Measurements from ENCODE around the gene KIF7.

KIF7 gene

GRCh38 chr15:89647191-89647851, 7.9 kb downstream of the KIF7 start:
- 59 to 60% methylated on average over 18 to 25 of the region's 25 CpGs for WGBS, 2 experiments (ENCODE audit: insufficient coverage in 2 of 2)
- H3K4me3 ChIP-seq (ENCODE audit: extremely low read depth, insufficient read depth, low read length, poor library complexity, severe bottlenecking): no peak overlapping the region
- H3K36me3 ChIP-seq (ENCODE audit: control insufficient read depth, insufficient read depth, low read length): peaks cover 64% of the 10 kb centered on the region
- H3K4me1 ChIP-seq (ENCODE audit: control insufficient read depth, insufficient read depth, low read length, poor library complexity, severe bottlenecking): no peaks in the 10 kb centered on the region
- H3K27ac ChIP-seq (ENCODE audit: low read depth, low read length, severe bottlenecking): no peak overlapping the region
- no peaks in the 10 kb centered on the region for H3K9me3 ChIP-seq (ENCODE audit: control insufficient read depth, low read length)

- WGBS, 2 experiments (ENCODE audit: insufficient coverage in 2 of 2): 91 to 93% methylated on average over 15 to 22 of the region's 22 CpGs
- H3K9me3 ChIP-seq (ENCODE audit: control insufficient read depth, low read length): no peaks in the 10 kb centered on the region
- no peak overlapping the region for H3K27ac ChIP-seq (ENCODE audit: low read depth, low read length, severe bottlenecking)
- no peaks in the 10 kb centered on the region for H3K4me1 ChIP-seq (ENCODE audit: control insufficient read depth, insufficient read depth, low read length, poor library complexity, severe bottlenecking)
- H3K36me3 ChIP-seq (ENCODE audit: control insufficient read depth, insufficient read depth, low read length): peaks cover 64% of the 10 kb centered on the region
- no peak overlapping the region for H3K4me3 ChIP-seq (ENCODE audit: extremely low read depth, insufficient read depth, low read length, poor library complexity, severe bottlenecking)
These were observed 8.7 kb downstream of the KIF7 start for GRCh38 chr15:89646416-89647141.

GRCh38 chr15:89645680-89646079, 9.6 kb downstream of the KIF7 start:
- no peaks in the 10 kb centered on the region for H3K9me3 ChIP-seq (ENCODE audit: control insufficient read depth, low read length)
- no peaks in the 10 kb centered on the region for H3K4me1 ChIP-seq (ENCODE audit: control insufficient read depth, insufficient read depth, low read length, poor library complexity, severe bottlenecking)
- no peak overlapping the region for H3K4me3 ChIP-seq (ENCODE audit: extremely low read depth, insufficient read depth, low read length, poor library complexity, severe bottlenecking)
- H3K27ac ChIP-seq (ENCODE audit: low read depth, low read length, severe bottlenecking): no peak overlapping the region
- WGBS, 2 experiments (ENCODE audit: insufficient coverage in 2 of 2): 90 to 100% methylated on average over 6 to 8 of the region's 8 CpGs
- H3K36me3 ChIP-seq (ENCODE audit: control insufficient read depth, insufficient read depth, low read length): peaks cover 70% of the 10 kb centered on the region

- Histone ChIP-seq H3K27ac (ENCODE audit: low read depth, low read length, severe bottlenecking) (no peak overlapping the region), H3K36me3 (ENCODE audit: control insufficient read depth, insufficient read depth, low read length) (peaks cover 55% of the 10 kb centered on the region), H3K4me3 (ENCODE audit: extremely low read depth, insufficient read depth, low read length, poor library complexity, severe bottlenecking) (no peak overlapping the region), H3K9me3 (ENCODE audit: control insufficient read depth, low read length) (no peaks in the 10 kb centered on the region), H3K4me1 (ENCODE audit: control insufficient read depth, insufficient read depth, low read length, poor library complexity, severe bottlenecking) (no peaks in the 10 kb centered on the region)
- 97 to 98% methylated on average over 16 of the region's 16 CpGs for WGBS, 2 experiments (ENCODE audit: insufficient coverage in 2 of 2)
These were observed 13.2 kb downstream of the KIF7 start for GRCh38 chr15:89642106-89642505.

- H3K9me3 ChIP-seq (ENCODE audit: control insufficient read depth, low read length): no peaks in the 10 kb centered on the region
- H3K36me3 ChIP-seq (ENCODE audit: control insufficient read depth, insufficient read depth, low read length): peaks cover 47% of the 10 kb centered on the region
- H3K27ac ChIP-seq (ENCODE audit: low read depth, low read length, severe bottlenecking): no peak overlapping the region
- H3K4me1 ChIP-seq (ENCODE audit: control insufficient read depth, insufficient read depth, low read length, poor library complexity, severe bottlenecking): no peaks in the 10 kb centered on the region
- no peak overlapping the region for H3K4me3 ChIP-seq (ENCODE audit: extremely low read depth, insufficient read depth, low read length, poor library complexity, severe bottlenecking)
- WGBS, 2 experiments (ENCODE audit: insufficient coverage in 2 of 2): 87 to 97% methylated on average over 4 of the region's 5 CpGs
These were observed 14.2 kb downstream of the KIF7 start for GRCh38 chr15:89641053-89641452.

- Histone ChIP-seq H3K4me3 (ENCODE audit: extremely low read depth, insufficient read depth, low read length, poor library complexity, severe bottlenecking) (no peak overlapping the region), H3K9me3 (ENCODE audit: control insufficient read depth, low read length) (no peaks in the 10 kb centered on the region), H3K4me1 (ENCODE audit: control insufficient read depth, insufficient read depth, low read length, poor library complexity, severe bottlenecking) (no peaks in the 10 kb centered on the region), H3K36me3 (ENCODE audit: control insufficient read depth, insufficient read depth, low read length) (peaks cover 41% of the 10 kb centered on the region), H3K27ac (ENCODE audit: low read depth, low read length, severe bottlenecking) (no peak overlapping the region)
- WGBS, 2 experiments (ENCODE audit: insufficient coverage in 2 of 2): 95 to 100% methylated on average over 3 of the region's 5 CpGs
These were observed 15.0 kb downstream of the KIF7 start for GRCh38 chr15:89640245-89640644.

GRCh38 chr15:89633585-89633984, 21.7 kb downstream of the KIF7 start:
- whole genome bisulfite sequencing, 2 experiments (ENCODE audit: insufficient coverage in 2 of 2): 90 to 91% methylated on average over 14 to 20 of the region's 23 CpGs
- Histone ChIP-seq H3K36me3 (ENCODE audit: control insufficient read depth, insufficient read depth, low read length) (peaks cover 53% of the 10 kb centered on the region), H3K9me3 (ENCODE audit: control insufficient read depth, low read length) (peaks cover 8% of the 10 kb centered on the region), H3K27ac (ENCODE audit: low read depth, low read length, severe bottlenecking) (no peak overlapping the region), H3K4me3 (ENCODE audit: extremely low read depth, insufficient read depth, low read length, poor library complexity, severe bottlenecking) (no peak overlapping the region), H3K4me1 (ENCODE audit: control insufficient read depth, insufficient read depth, low read length, poor library complexity, severe bottlenecking) (no peaks in the 10 kb centered on the region)

GRCh38 chr15:89632563-89633430, 22.5 kb downstream of the KIF7 start:
- Histone ChIP-seq H3K4me3 (ENCODE audit: extremely low read depth, insufficient read depth, low read length, poor library complexity, severe bottlenecking) (no peak overlapping the region), H3K9me3 (ENCODE audit: control insufficient read depth, low read length) (peaks cover 8% of the 10 kb centered on the region), H3K36me3 (ENCODE audit: control insufficient read depth, insufficient read depth, low read length) (peaks cover 61% of the 10 kb centered on the region), H3K4me1 (ENCODE audit: control insufficient read depth, insufficient read depth, low read length, poor library complexity, severe bottlenecking) (no peaks in the 10 kb centered on the region), H3K27ac (ENCODE audit: low read depth, low read length, severe bottlenecking) (no peak overlapping the region)
- 95 to 96% methylated on average over 14 of the region's 18 CpGs for WGBS, 2 experiments (ENCODE audit: insufficient coverage in 2 of 2)

GRCh38 chr15:89631902-89632264, 23.4 kb downstream of the KIF7 start:
- Histone ChIP-seq H3K4me3 (ENCODE audit: extremely low read depth, insufficient read depth, low read length, poor library complexity, severe bottlenecking) (no peak overlapping the region), H3K9me3 (ENCODE audit: control insufficient read depth, low read length) (peaks cover 8% of the 10 kb centered on the region), H3K4me1 (ENCODE audit: control insufficient read depth, insufficient read depth, low read length, poor library complexity, severe bottlenecking) (no peaks in the 10 kb centered on the region), H3K36me3 (ENCODE audit: control insufficient read depth, insufficient read depth, low read length) (peaks cover 70% of the 10 kb centered on the region), H3K27ac (ENCODE audit: low read depth, low read length, severe bottlenecking) (no peak overlapping the region)
- WGBS, 2 experiments (ENCODE audit: insufficient coverage in 2 of 2): 87 to 95% methylated on average over 7 to 10 of the region's 10 CpGs

GRCh38 chr15:89630974-89631901, 24.0 kb downstream of the KIF7 start:
- Histone ChIP-seq H3K9me3 (ENCODE audit: control insufficient read depth, low read length) (peaks cover 8% of the 10 kb centered on the region), H3K27ac (ENCODE audit: low read depth, low read length, severe bottlenecking) (no peak overlapping the region), H3K36me3 (ENCODE audit: control insufficient read depth, insufficient read depth, low read length) (peaks cover 76% of the 10 kb centered on the region), H3K4me3 (ENCODE audit: extremely low read depth, insufficient read depth, low read length, poor library complexity, severe bottlenecking) (no peak overlapping the region), H3K4me1 (ENCODE audit: control insufficient read depth, insufficient read depth, low read length, poor library complexity, severe bottlenecking) (no peaks in the 10 kb centered on the region)
- 89 to 92% methylated on average over 26 to 28 of the region's 30 CpGs for WGBS, 2 experiments (ENCODE audit: insufficient coverage in 2 of 2)

Data from mesodermal cell (in vitro differentiated cells).